ENCODE results near the gene CTBP1.

The CTBP1 gene

GRCh38 chr4:1285151-1285789 is 36.3 kb upstream of the CTBP1 start:
- DNase-seq (ENCODE audit: low spot score), result no peak

GRCh38 chr4:1283711-1284110 is 34.8 kb upstream of the CTBP1 start:
- no peak for DNase-seq (ENCODE audit: low spot score)

- no peak for DNase-seq (ENCODE audit: low spot score)
Observed at GRCh38 chr4:1279253-1279652, 30.3 kb upstream of the CTBP1 start.

- DNase-seq (ENCODE audit: low spot score), result no peak
Observed at GRCh38 chr4:1277667-1278665, 29.0 kb upstream of the CTBP1 start.

- DNase-seq (ENCODE audit: low spot score), result no peak
Observed at GRCh38 chr4:1276984-1277383, 28.1 kb upstream of the CTBP1 start.

- no peak for DNase-seq (ENCODE audit: low spot score)
Observed at GRCh38 chr4:1274871-1275270, 25.9 kb upstream of the CTBP1 start.

GRCh38 chr4:1271686-1272085 is 22.8 kb upstream of the CTBP1 start:
- DNase-seq (ENCODE audit: low spot score), result no peak

- no peak for DNase-seq (ENCODE audit: low spot score)
Observed at GRCh38 chr4:1269209-1269608, 20.3 kb upstream of the CTBP1 start.

- DNase-seq (ENCODE audit: low spot score), result no peak
Observed at GRCh38 chr4:1266881-1267763, 18.2 kb upstream of the CTBP1 start.

- no peak for DNase-seq (ENCODE audit: low spot score)
Observed at GRCh38 chr4:1265351-1265750, 16.4 kb upstream of the CTBP1 start.

- no peak for DNase-seq (ENCODE audit: low spot score)
Observed at GRCh38 chr4:1264942-1265341, 16.0 kb upstream of the CTBP1 start.

- no peak for DNase-seq (ENCODE audit: low spot score)
Observed at GRCh38 chr4:1261107-1261928, 12.4 kb upstream of the CTBP1 start.

- DNase-seq (ENCODE audit: low spot score), result no peak
Observed at GRCh38 chr4:1260418-1261106, 11.6 kb upstream of the CTBP1 start.

- DNase-seq (ENCODE audit: low spot score), result no peak
Observed at GRCh38 chr4:1259966-1260365, 11.0 kb upstream of the CTBP1 start.

GRCh38 chr4:1258457-1258856 is 9.5 kb upstream of the CTBP1 start:
- no peak for DNase-seq (ENCODE audit: low spot score)

GRCh38 chr4:1255699-1256098 is 6.8 kb upstream of the CTBP1 start:
- DNase-seq (ENCODE audit: low spot score), result no peak

GRCh38 chr4:1255151-1255550 is 6.2 kb upstream of the CTBP1 start:
- DNase-seq (ENCODE audit: low spot score), result no peak

GRCh38 chr4:1253831-1254230 is 4.9 kb upstream of the CTBP1 start:
- no peak for DNase-seq (ENCODE audit: low spot score)

- DNase-seq (ENCODE audit: low spot score), result no peak
Observed at GRCh38 chr4:1252928-1253492, 4.1 kb upstream of the CTBP1 start.

- no peak for DNase-seq (ENCODE audit: low spot score)
Observed at GRCh38 chr4:1251773-1252066, 2.8 kb upstream of the CTBP1 start.

Data from SK-N-DZ (cell line).